Frontal cortex (tissue), 4 donors: ENCODE measurements around the gene OSBPL3. TPM values are rescaled to one million over a fixed set of nuclear protein-coding genes. Genes with fewer than 3 reads are reported as not detected.

Experiments
- DNase-seq, 2 donors: peaks; one replicate each; pipeline ENCODE4 v3.0.0; 2012; ENCODE audit warnings: low spot score in 2 of 2
- FAIRE-seq: peaks from 2 replicates; lab custom pipeline; 2012; peaks lifted over from hg19 to GRCh38; lab: Jason Lieb, UNC
- total RNA-seq: library from RNA; depleted of rRNA; stranded (reverse); fragments of >200 nt; gene quantifications from one replicate; pipeline ENCODE4 v1.2.3, GENCODE V29; 2014
- donor health status: control.
- donor health status: control.
- donor health status: control.

The OSBPL3 gene
- total RNA-seq, 1 donor from 2014 or later = 4.5 TPM

GRCh38 chr7:24755541-24756407, 224.2 kb downstream of the OSBPL3 start:
- DNase-seq = no peak
- FAIRE-seq = no peak

GRCh38 chr7:24754906-24755506, 225.0 kb downstream of the OSBPL3 start:
- no peak for FAIRE-seq

GRCh38 chr7:24752073-24752800, 227.7 kb downstream of the OSBPL3 start:
- no peak for FAIRE-seq
- DNase-seq = no peak

More at GRCh38 chr7:24754906-24755506, 225.0 kb downstream of the OSBPL3 start:
- DNase-seq = no peak

GRCh38 chr7:24751484-24751883, 228.5 kb downstream of the OSBPL3 start:
- FAIRE-seq (no peak), DNase-seq (no peak)

- FAIRE-seq (no peak), DNase-seq (no peak)
These were observed 229.4 kb downstream of the OSBPL3 start for GRCh38 chr7:24750441-24751055.

GRCh38 chr7:24748521-24748920, 231.5 kb downstream of the OSBPL3 start:
- FAIRE-seq = no peak
- DNase-seq = no peak

Other genes with a start within 250 kb of the OSBPL3 start
- gene GSDME, start 222.7 kb downstream of the OSBPL3 start, total RNA-seq = 39.5 TPM
- 107 TPM for gene CYCS, start 145.1 kb upstream of the OSBPL3 start, total RNA-seq
- not detected for gene NPVF, start 248.3 kb upstream of the OSBPL3 start, total RNA-seq